Osteoblast (primary cell): ENCODE results near the gene MAF. TPM values are rescaled to one million over a fixed set of nuclear protein-coding genes. Genes with fewer than 3 reads are reported as not detected.

Experiments used
- DNase-seq: peaks from one replicate; pipeline ENCODE4 v3.0.0; 2011; ENCODE audit warnings: low spot score, mixed read lengths; ENCODE audit not compliant: insufficient read length; ENCODE audit errors: missing footprints
- H2AFZ ChIP-seq: 2 replicates; pipeline ENCODE4 v1.6.0; 2011; ENCODE audit warnings: mild to moderate bottlenecking, low read length
- H3K27ac ChIP-seq: 2 replicates; pipeline ENCODE4 v1.5.1; 2011; ENCODE audit warnings: mild to moderate bottlenecking, low read depth, low read length, moderate library complexity
- H3K27me3 ChIP-seq: 2 replicates; pipeline ENCODE4 v1.6.0; 2012; ENCODE audit warnings: mild to moderate bottlenecking, control low read depth, inconsistent platforms, low read length, moderate library complexity; ENCODE audit not compliant: insufficient read depth
- H3K36me3 ChIP-seq: 2 replicates; pipeline ENCODE4 v1.5.1; 2011; ENCODE audit warnings: mild to moderate bottlenecking, low read length, control low read depth, moderate library complexity; ENCODE audit not compliant: insufficient read depth
- H3K4me1 ChIP-seq: 2 replicates; pipeline ENCODE4 v1.5.1; 2011; ENCODE audit warnings: mild to moderate bottlenecking, low read length, control low read depth, moderate library complexity; ENCODE audit not compliant: insufficient read depth
- H3K4me2 ChIP-seq: 2 replicates; pipeline ENCODE4 v1.6.0; 2011; ENCODE audit warnings: mild to moderate bottlenecking, low read length; ENCODE audit not compliant: insufficient read depth
- H3K4me3 ChIP-seq: fragments of 200-600 bp; sonication (generic); 3 replicates; pipeline ENCODE4 v1.5.1; 2012; ENCODE audit warnings: mild to moderate bottlenecking, low read length, inconsistent platforms; ENCODE audit not compliant: insufficient read depth
- H3K79me2 ChIP-seq: 2 replicates; pipeline ENCODE4 v1.6.0; 2012; ENCODE audit warnings: mild to moderate bottlenecking, low read length, control low read depth, inconsistent platforms; ENCODE audit not compliant: insufficient read depth
- H3K9me3 ChIP-seq: 2 replicates; pipeline ENCODE4 v1.5.1; 2011; ENCODE audit warnings: low read depth, low read length, control low read depth
- H4K20me1 ChIP-seq: 2 replicates; pipeline ENCODE4 v1.6.0; 2012; ENCODE audit warnings: mild to moderate bottlenecking, low read length, control low read depth; ENCODE audit not compliant: insufficient read depth
- CTCF ChIP-seq: IDR thresholded peaks from 2 replicates; pipeline ENCODE4 v1.5.1; 2011; ENCODE audit warnings: mild to moderate bottlenecking, low read depth, low read length, moderate library complexity; ENCODE audit errors: extremely low read depth
- total RNA-seq: library from RNA; depleted of rRNA; stranded (reverse); fragments of >200 nt; gene quantifications from 2 replicates; pipeline ENCODE4 v1.2.3, GENCODE V29; 2012

Gene MAF
- total RNA-seq, 1 donor = 40.2 TPM

- H3K9me3 ChIP-seq = no peaks in the 10 kb centered on the region
- H3K4me2 ChIP-seq = no peak overlapping the region
- no peak overlapping the region for H3K4me3 ChIP-seq
- H3K27ac ChIP-seq = no peak overlapping the region
- no peak for TF ChIP-seq CTCF
- no peaks in the 10 kb centered on the region for H3K79me2 ChIP-seq
- DNase-seq = no peak
- no peaks in the 10 kb centered on the region for H3K36me3 ChIP-seq
- no peaks in the 10 kb centered on the region for H4K20me1 ChIP-seq
- H3K27me3 ChIP-seq = no peaks in the 10 kb centered on the region
- H2AFZ ChIP-seq = no peak overlapping the region
- no peaks in the 10 kb centered on the region for H3K4me1 ChIP-seq
Observed at GRCh38 chr16:79547085-79547484, 53.5 kb downstream of the MAF start.
